Activated naive CD4-positive, alpha-beta T cell treated with anti-CD3 and anti-CD28 coated beads, Interleukin-2, amount 50 U/mL, for 72 hours (primary cell): ENCODE measurements around the gene DNASE2B. TPM values are rescaled to one million over a fixed set of nuclear protein-coding genes. Genes with fewer than 3 reads are reported as not detected.

Experiments used
- total RNA-seq, 2 donors: library from RNA; stranded (reverse); gene quantifications; one replicate each; pipeline ENCODE4 v1.2.3, GENCODE V29; 2022

DNASE2B gene
- total RNA-seq, 2 donors from 2014 or later = not detected

Other genes starting within 250 kb of the DNASE2B start
- under 1 TPM in 1 of 2 donors, not detected in 1; 0.29 TPM for gene SAMD13, start 96.8 kb upstream of the DNASE2B start, total RNA-seq
- gene RPF1, start 80.8 kb downstream of the DNASE2B start, total RNA-seq = 10 to 100 TPM; 44.6 to 62.5 TPM
- 1 to 10 TPM in 1 of 2 donors, under 1 TPM in 1; 0.96 to 3.0 TPM for gene SPATA1, start 107.9 kb downstream of the DNASE2B start, total RNA-seq
- 100 to 1,000 TPM; 116 to 133 TPM for gene GNG5, start 108.1 kb downstream of the DNASE2B start, total RNA-seq
- 10 to 100 TPM; 14.6 to 22.8 TPM for gene CTBS, start 176.0 kb downstream of the DNASE2B start, total RNA-seq